Lower leg skin (tissue), 4 donors: ENCODE results near the gene MISP. TPM values are rescaled to one million over a fixed set of nuclear protein-coding genes. Genes with fewer than 3 reads are reported as not detected.
A peak's percentile ranks its signal among the peaks of the same experiment; 100 is the strongest.

Experiments
- DNase-seq, 2 donors: peaks; one replicate each; pipeline ENCODE4 v3.0.0-alpha.2; 2019; ENCODE audit warnings: low spot score in 2 of 2
- H3K4me3 ChIP-seq: fragments of 200-600 bp; sonication (generic); 2 replicates; pipeline ENCODE4 v1.5.1; 2017; ENCODE audit warnings: mild to moderate bottlenecking, low read depth; ENCODE audit not compliant: poor library complexity, severe bottlenecking
- POLR2A ChIP-seq, 2 donors: fragments of 450-650 bp; IDR thresholded peaks; one replicate each; pipeline ENCODE4 v1.6.1; 2016 to 2017; ENCODE audit warnings: antibody characterized with exemption in 2 of 2, mild to moderate bottlenecking in 1 of 2, moderate library complexity in 1 of 2
- WGBS, 2 donors: methylation state at CpG; one replicate each; pipeline ENCODE4 v1.1.5; 2018; 5-methylcytosine and 5-hydroxymethylcytosine counted together
- intact Hi-C: fragments of 100-400 bp; cut with DNase I; formaldehyde crosslinking; loops from one replicate; pipeline ENCODE4 v1.15.0; 2023; ENCODE audit warnings: low total_unique reads
- total RNA-seq, 4 donors: library from RNA; depleted of rRNA; stranded (reverse); fragments of >200 nt; gene quantifications; one replicate each; pipeline ENCODE4 v1.1.0, GENCODE V29; 2016
- TF ChIP-seq, protein P1 (sequence below), 3 donors: fragments of 450-650 bp; IDR thresholded peaks; one replicate each; pipeline ENCODE4 v1.5.1; 2016; ENCODE audit warnings: antibody characterized with exemption in 3 of 3, mild to moderate bottlenecking in 3 of 3, moderate library complexity in 2 of 3

Gene MISP
- total RNA-seq, 4 donors from 2014 or later, result 0.08 to 2.8 (median 0.92) TPM

DNA sequence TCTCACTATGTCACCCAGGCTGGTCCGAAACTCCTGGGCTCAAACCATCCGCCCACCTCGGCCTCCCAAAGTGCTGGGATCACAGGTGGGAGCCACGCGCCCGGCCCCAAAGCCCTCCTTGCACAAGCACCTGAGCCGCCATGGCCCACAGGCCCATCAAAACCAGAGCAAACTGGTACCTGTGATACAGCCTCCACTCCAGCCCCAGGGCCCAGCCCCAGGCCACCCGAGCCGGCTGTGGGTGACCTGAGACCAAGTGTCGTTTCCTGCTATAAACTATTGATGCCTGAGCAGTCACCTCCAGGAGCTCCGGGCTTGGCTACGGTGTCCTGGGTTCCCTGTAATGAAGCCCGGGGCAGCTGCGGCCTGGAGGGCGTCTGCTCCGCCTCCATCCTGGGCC lies 36.6 kb downstream of the MISP start:
- TF ChIP-seq, protein P1, sequence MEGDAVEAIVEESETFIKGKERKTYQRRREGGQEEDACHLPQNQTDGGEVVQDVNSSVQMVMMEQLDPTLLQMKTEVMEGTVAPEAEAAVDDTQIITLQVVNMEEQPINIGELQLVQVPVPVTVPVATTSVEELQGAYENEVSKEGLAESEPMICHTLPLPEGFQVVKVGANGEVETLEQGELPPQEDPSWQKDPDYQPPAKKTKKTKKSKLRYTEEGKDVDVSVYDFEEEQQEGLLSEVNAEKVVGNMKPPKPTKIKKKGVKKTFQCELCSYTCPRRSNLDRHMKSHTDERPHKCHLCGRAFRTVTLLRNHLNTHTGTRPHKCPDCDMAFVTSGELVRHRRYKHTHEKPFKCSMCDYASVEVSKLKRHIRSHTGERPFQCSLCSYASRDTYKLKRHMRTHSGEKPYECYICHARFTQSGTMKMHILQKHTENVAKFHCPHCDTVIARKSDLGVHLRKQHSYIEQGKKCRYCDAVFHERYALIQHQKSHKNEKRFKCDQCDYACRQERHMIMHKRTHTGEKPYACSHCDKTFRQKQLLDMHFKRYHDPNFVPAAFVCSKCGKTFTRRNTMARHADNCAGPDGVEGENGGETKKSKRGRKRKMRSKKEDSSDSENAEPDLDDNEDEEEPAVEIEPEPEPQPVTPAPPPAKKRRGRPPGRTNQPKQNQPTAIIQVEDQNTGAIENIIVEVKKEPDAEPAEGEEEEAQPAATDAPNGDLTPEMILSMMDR (IDR thresholded peaks at IDR 0.05), result no peak
- TF ChIP-seq POLR2A (IDR thresholded peaks at IDR 0.05), result no peak

DNA sequence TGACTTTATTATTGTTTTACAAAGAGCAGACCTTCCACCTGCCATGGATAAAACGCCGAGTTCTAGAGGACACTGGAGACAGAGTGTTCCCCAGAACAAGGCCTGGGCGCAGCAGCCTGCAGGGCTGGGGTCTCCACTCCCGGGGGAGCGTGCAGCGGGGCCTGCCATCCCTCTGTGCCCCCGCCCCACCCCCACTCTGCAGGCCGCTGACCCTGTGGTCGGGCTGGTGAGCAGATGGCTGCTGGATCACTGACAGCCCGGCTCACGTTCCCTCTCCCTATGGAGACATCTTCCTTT lies 37.7 kb downstream of the MISP start:
- 52 to 54% methylated on average over 7 to 8 of the region's 11 CpGs for WGBS, 2 donors
- peak in 1 of 2 donors; percentile 92 for DNase-seq
- no peak overlapping the region for H3K4me3 ChIP-seq
- no peak for TF ChIP-seq POLR2A (IDR thresholded peaks at IDR 0.05)
- TF ChIP-seq, protein P1 (IDR thresholded peaks at IDR 0.05), result no peak
- intact Hi-C loops, result loop anchor here (1.0 kb wide), 1 partner anchor 18 kb away; no protein-coding TSS in a partner anchor

More for the DNA sequence above, 36.6 kb downstream of the MISP start:
- no peak for DNase-seq
- no peak overlapping the region for H3K4me3 ChIP-seq
- 89 to 92% methylated on average over 16 of the region's 16 CpGs for WGBS, 2 donors
- intact Hi-C loops, result no loop called here

DNA sequence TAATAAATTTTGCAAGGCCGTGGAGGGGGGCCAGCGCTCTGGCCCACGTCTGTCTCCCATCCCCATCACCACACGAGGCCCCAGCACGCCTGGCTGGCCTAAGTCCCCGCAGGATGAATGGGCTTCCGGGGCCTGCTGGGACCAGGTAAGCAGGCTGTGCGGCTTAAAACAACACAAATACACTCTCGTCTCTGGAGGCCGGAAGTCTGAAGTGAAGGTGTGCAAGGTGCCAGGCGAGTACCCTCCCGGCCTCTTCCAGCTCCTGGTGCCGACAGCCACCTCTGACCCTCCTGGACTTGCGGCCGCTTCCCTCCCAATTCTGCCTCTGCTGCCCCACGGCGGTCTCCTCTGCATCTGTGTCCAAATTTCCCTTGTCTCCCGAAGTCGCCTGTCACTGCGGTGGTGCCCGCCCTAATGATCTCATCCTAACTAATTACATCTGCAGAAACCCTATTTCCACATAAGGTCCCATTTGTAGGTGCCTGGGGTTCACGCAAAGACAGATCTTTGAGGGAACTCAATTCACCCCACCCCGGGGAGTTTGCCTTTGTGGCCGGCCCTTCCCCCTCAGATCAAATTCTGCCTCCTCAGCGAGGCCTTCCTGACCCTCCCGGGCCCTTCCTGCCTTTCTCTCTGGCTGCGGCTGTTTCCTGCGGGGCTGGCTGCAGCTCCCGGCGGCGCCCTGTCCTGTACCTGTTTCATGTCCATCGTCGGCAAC lies 38.2 kb downstream of the MISP start:
- H3K4me3 ChIP-seq, result no peak overlapping the region
- TF ChIP-seq POLR2A (IDR thresholded peaks at IDR 0.05), result no peak
- TF ChIP-seq, protein P1 (IDR thresholded peaks at IDR 0.05), result no peak
- peak in 1 of 2 donors; percentile 90 for DNase-seq
- intact Hi-C loops, result loop anchor here (1.0 kb wide), 1 partner anchor 19 kb away; no protein-coding TSS in a partner anchor
- WGBS, 2 donors, result 29 to 35% methylated on average over 32 to 33 of the region's 33 CpGs

DNA sequence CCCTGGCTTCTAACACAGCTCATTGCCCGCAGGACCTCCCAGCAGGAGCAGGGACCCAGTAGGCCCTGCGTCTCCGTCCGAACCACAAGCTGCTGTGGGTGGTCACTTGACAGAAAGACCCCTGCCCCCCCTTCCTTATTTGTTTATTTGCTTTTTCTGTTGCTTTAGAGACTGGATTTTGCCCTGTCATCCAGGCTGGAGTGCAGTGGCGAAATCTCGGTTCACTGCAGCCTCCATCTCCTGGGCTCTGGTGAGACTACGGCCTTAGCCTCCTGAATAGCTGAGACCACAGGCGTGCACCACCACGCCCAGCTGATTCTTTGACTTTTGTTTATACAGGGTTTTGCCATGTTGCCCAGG lies 38.8 kb downstream of the MISP start:
- WGBS, 2 donors, result 76 to 82% methylated on average over 9 of the region's 9 CpGs
- DNase-seq, result no peak
- no peak overlapping the region for H3K4me3 ChIP-seq
- TF ChIP-seq POLR2A (IDR thresholded peaks at IDR 0.05), result no peak
- TF ChIP-seq, protein P1 (IDR thresholded peaks at IDR 0.05), result no peak
- intact Hi-C loops, result no loop called here

DNA sequence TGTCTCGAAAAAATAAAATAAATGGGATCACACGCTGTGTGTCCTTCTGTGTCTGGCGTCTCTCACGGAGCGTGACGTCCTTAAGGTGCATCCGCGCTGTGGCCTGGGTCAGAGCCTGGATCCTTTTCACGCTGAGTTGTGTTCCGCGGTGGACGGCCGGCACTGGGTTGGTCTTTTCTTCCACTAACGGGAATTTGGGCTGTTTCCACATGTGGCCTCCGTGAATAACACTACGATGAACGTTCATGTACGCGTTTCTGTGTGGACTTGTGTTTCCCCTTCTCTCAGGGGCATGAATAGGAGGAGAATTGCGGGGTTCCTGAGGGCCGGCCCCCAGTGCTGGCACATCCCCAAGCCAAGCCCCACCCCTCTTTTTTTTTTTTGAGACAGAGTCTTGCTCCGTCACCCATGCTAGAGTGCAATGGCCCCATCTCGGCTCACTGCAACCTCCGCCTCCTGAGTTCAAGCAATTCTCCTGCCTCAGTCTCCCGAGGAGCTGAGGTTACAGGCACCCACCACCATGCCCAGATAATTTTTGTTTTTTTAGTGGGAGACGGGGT lies 40.2 kb downstream of the MISP start:
- intact Hi-C loops, result no loop called here
- no peak overlapping the region for H3K4me3 ChIP-seq
- DNase-seq, result no peak
- WGBS, 2 donors, result 87 to 88% methylated on average over 26 of the region's 26 CpGs
- no peak for TF ChIP-seq POLR2A (IDR thresholded peaks at IDR 0.05)
- TF ChIP-seq, protein P1 (IDR thresholded peaks at IDR 0.05), result no peak
